A673 (cell line): ENCODE results near the gene TRIM66. TPM values are rescaled to one million over a fixed set of nuclear protein-coding genes. Genes with fewer than 3 reads are reported as not detected.

Source experiments
- BruUV-seq: library from RNA; stranded (reverse); fragments of 400-500 nt; replicated peaks from 2 replicates; lab custom pipeline; 2021; lab: Mats Ljungman, UMichigan
- CTCF ChIA-PET: fragments of 300-600 bp; sonication (Branson Sonifier 250); formaldehyde crosslinking; loops from one replicate; lab custom pipeline; 2022; ENCODE audit warnings: antibody characterized with exemption; lab: Charles Lee
- POLR2A ChIA-PET: fragments of 300-600 bp; sonication (Branson Sonifier 250); formaldehyde crosslinking; loops from one replicate; lab custom pipeline; 2022; ENCODE audit warnings: antibody characterized with exemption; ENCODE audit not compliant: low non-redundant PET; lab: Charles Lee
- DNase-seq: peaks from one replicate; pipeline ENCODE4 v3.0.0-alpha.2; 2015; ENCODE audit warnings: low spot score
- H3K27ac ChIP-seq: fragments of 200-600 bp; sonication (generic); 2 replicates; pipeline ENCODE4 v1.5.1; 2016; ENCODE audit warnings: mixed run types, low read depth, mild to moderate bottlenecking, mixed read lengths, antibody characterized with exemption, low read length; ENCODE audit not compliant: poor library complexity, severe bottlenecking
- H3K27me3 ChIP-seq: fragments of 200-600 bp; sonication (generic); replicated peaks from 2 replicates; pipeline ENCODE4 v1.6.1; 2017; ENCODE audit warnings: mixed run types, low read depth, mild to moderate bottlenecking, mixed read lengths, antibody characterized with exemption, low read length; ENCODE audit not compliant: insufficient read depth, poor library complexity
- H3K36me3 ChIP-seq: fragments of 200-600 bp; sonication (generic); 2 replicates; pipeline ENCODE4 v1.6.1; 2016; ENCODE audit warnings: mixed run types, mild to moderate bottlenecking, mixed read lengths, antibody characterized with exemption, low read length; ENCODE audit not compliant: insufficient read depth, poor library complexity, severe bottlenecking
- H3K4me1 ChIP-seq: fragments of 200-600 bp; sonication (generic); 2 replicates; pipeline ENCODE4 v1.6.1; 2017; ENCODE audit warnings: mixed run types, mild to moderate bottlenecking, mixed read lengths, antibody characterized with exemption, low read length; ENCODE audit not compliant: insufficient read depth, poor library complexity, severe bottlenecking
- H3K4me3 ChIP-seq: fragments of 200-600 bp; sonication (generic); 2 replicates; pipeline ENCODE4 v1.5.1; 2016; ENCODE audit warnings: low read depth, mixed run types, mild to moderate bottlenecking, mixed read lengths, low read length; ENCODE audit not compliant: poor library complexity, severe bottlenecking
- H3K9me3 ChIP-seq: fragments of 200-600 bp; sonication (generic); 2 replicates; pipeline ENCODE4 v1.6.1; 2016; ENCODE audit warnings: mixed run types, low read depth, mild to moderate bottlenecking, mixed read lengths, antibody characterized with exemption, low read length; ENCODE audit not compliant: poor library complexity, severe bottlenecking
- CTCF ChIP-seq: fragments of 300-800, 200-600 bp; sonication (generic); conservative IDR thresholded peaks from 2 replicates; pipeline ENCODE4 v1.5.1; 2017; ENCODE audit warnings: low read depth, mild to moderate bottlenecking, antibody characterized with exemption, low read length, moderate library complexity, mixed read lengths
- EZH2 ChIP-seq: fragments of 200-600 bp; sonication (generic); IDR thresholded peaks from 2 replicates; pipeline ENCODE4 v1.6.1; 2017; ENCODE audit warnings: borderline replicate concordance, low read depth, mild to moderate bottlenecking, mixed read lengths, antibody characterized with exemption, low read length; ENCODE audit not compliant: poor library complexity, severe bottlenecking
- intact Hi-C: fragments of 100-400 bp; cut with micrococcal nuclease; formaldehyde crosslinking; loops from one replicate; pipeline ENCODE4 v1.10.0; 2022; ENCODE audit not compliant: unreplicated experiment
- total RNA-seq: library from RNA; stranded (reverse); gene quantifications from 2 replicates; pipeline ENCODE4 v1.2.3, GENCODE V29; 2021

Gene TRIM66
- total RNA-seq, 1 experiment from 2014 or later, result 9.7 TPM

GRCh38 chr11:8674859-8675258, 7.6 kb downstream of the TRIM66 start:
- TF ChIP-seq CTCF, result no peak
- CTCF ChIA-PET, result no interaction called here
- no TSS peak for BruUV-seq

GRCh38 chr11:8672346-8672745, 10.1 kb downstream of the TRIM66 start:
- Histone ChIP-seq H3K4me1 (peaks cover 32% of the 10 kb centered on the region), H3K9me3 (no peaks in the 10 kb centered on the region), H3K27ac (peak overlapping the region; percentile 88), H3K36me3 (no peaks in the 10 kb centered on the region), H3K4me3 (no peak overlapping the region), H3K27me3 (no peaks in the 10 kb centered on the region)
- no TSS peak for BruUV-seq
- TF ChIP-seq EZH2 (no peak), CTCF (no peak)
- intact Hi-C loops, result loop anchor here (5.0 kb wide), 1 partner anchor 140 kb away; a partner anchor contains a TSS
- POLR2A ChIA-PET, result no interaction called here
- CTCF ChIA-PET, result no interaction called here
- DNase-seq, result no peak

More at GRCh38 chr11:8674859-8675258, 7.6 kb downstream of the TRIM66 start:
- intact Hi-C loops, result loop anchor here (5.0 kb wide), 1 partner anchor 137 kb away; a partner anchor contains a TSS
- Histone ChIP-seq H3K4me1 (peaks cover 32% of the 10 kb centered on the region), H3K9me3 (no peaks in the 10 kb centered on the region), H3K27ac (no peak overlapping the region), H3K4me3 (no peak overlapping the region), H3K36me3 (no peaks in the 10 kb centered on the region), H3K27me3 (no peaks in the 10 kb centered on the region)
- POLR2A ChIA-PET, result no interaction called here
- DNase-seq, result no peak

- Histone ChIP-seq H3K4me1 (peaks cover 32% of the 10 kb centered on the region), H3K27me3 (no peaks in the 10 kb centered on the region), H3K36me3 (no peaks in the 10 kb centered on the region), H3K9me3 (no peaks in the 10 kb centered on the region), H3K27ac (peak overlapping the region; percentile 88), H3K4me3 (no peak overlapping the region)
- DNase-seq, result peak; percentile 93
- BruUV-seq, result no TSS peak
- POLR2A ChIA-PET, result no interaction called here
- TF ChIP-seq EZH2 (no peak), CTCF (no peak)
- CTCF ChIA-PET, result no interaction called here
- intact Hi-C loops, result loop anchor here (5.0 kb wide), 1 partner anchor 141 kb away; a partner anchor contains a TSS
These were observed 10.8 kb downstream of the TRIM66 start for GRCh38 chr11:8671651-8672062.
